Neural crest cell (in vitro differentiated cells): Measurements from ENCODE around the gene GAD1. TPM values are rescaled to one million over a fixed set of nuclear protein-coding genes. Genes with fewer than 3 reads are reported as not detected.

ENCODE experiments used
- DNase-seq: peaks from one replicate; pipeline ENCODE4 v3.0.0; 2021; ENCODE audit warnings: low read depth, mixed read lengths, low spot score
- H3K27ac Mint-ChIP-seq: one replicate; pipeline ENCODE4 v1.8.0; 2021; ENCODE audit warnings: mild to moderate bottlenecking, mixed read lengths; ENCODE audit not compliant: unreplicated experiment
- H3K27me3 Mint-ChIP-seq: 2 replicates; pipeline ENCODE4 v1.8.0; 2021; ENCODE audit warnings: low read depth, mild to moderate bottlenecking, mixed read lengths
- H3K36me3 Mint-ChIP-seq: 2 replicates; pipeline ENCODE4 v1.8.0; 2021; ENCODE audit warnings: low read depth, mild to moderate bottlenecking, mixed read lengths
- H3K4me1 Mint-ChIP-seq: 2 replicates; pipeline ENCODE4 v1.8.0; 2021; ENCODE audit warnings: mixed read lengths
- H3K4me3 Mint-ChIP-seq: one replicate; pipeline ENCODE4 v1.8.0; 2021; ENCODE audit warnings: mild to moderate bottlenecking, mixed read lengths
- H3K9me3 Mint-ChIP-seq: 2 replicates; pipeline ENCODE4 v1.8.0; 2021; ENCODE audit warnings: mixed read lengths
- CTCF ChIP-seq: fragments of 200-600 bp; sonication (generic); conservative IDR thresholded peaks from 2 replicates; pipeline ENCODE4 v1.5.0; 2021; ENCODE audit warnings: antibody characterized with exemption, mild to moderate bottlenecking
- total RNA-seq: library from RNA; stranded (reverse); gene quantifications from 2 replicates; pipeline ENCODE4 v1.2.1, GENCODE V29; 2021

Gene GAD1
- total RNA-seq, 1 donor from 2014 or later: 0.82 TPM

DNA sequence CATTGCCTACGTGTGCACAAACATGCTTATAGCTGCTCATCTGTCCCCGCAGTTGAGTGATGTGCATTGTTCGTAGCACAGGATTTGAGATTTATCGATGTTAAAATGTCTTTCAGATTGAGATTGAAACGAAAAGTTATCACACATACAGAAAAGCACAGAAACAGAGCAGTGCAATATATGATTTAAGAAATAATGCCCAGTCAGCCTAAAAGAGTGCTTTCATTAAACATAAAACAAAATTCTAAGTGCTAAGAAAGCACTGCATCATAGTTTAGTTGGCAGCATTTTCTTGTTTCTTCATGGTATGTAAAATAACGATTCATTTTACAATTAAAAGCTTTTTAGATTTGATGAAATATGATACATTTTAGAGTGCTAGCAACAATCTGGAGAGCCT lies 80.4 kb downstream of the GAD1 start:
- H3K9me3 Mint-ChIP-seq: no peaks in the 10 kb centered on the region
- no peak for TF ChIP-seq CTCF
- no peak overlapping the region for H3K27ac Mint-ChIP-seq
- H3K36me3 Mint-ChIP-seq: no peaks in the 10 kb centered on the region
- no peaks in the 10 kb centered on the region for H3K27me3 Mint-ChIP-seq
- peaks cover 5% of the 10 kb centered on the region for H3K4me1 Mint-ChIP-seq
- DNase-seq: no peak
- H3K4me3 Mint-ChIP-seq: no peak overlapping the region

DNA sequence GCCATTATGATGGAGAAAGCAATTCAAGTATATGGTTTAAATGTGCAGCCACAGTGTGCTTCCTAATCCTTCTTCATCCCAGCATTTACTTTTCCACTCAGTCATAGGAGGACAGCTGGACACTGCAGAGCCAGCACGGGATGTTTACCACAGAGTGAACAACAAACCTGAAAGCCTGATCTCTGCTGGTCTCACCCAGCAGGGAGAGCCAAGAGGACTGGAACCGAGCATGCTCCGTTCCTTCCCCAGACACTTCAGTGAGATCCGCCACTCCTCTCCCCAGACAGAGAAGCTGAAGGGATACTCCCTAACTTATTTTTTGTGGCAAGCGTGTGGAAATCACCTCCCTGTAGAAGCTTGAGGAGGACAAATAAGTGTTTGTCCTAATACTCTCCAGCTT lies 89.2 kb downstream of the GAD1 start:
- Mint-ChIP-seq H3K36me3 (peaks cover 7% of the 10 kb centered on the region), H3K9me3 (peaks cover 13% of the 10 kb centered on the region), H3K4me3 (no peak overlapping the region), H3K27me3 (no peaks in the 10 kb centered on the region), H3K4me1 (no peaks in the 10 kb centered on the region), H3K27ac (peak overlapping the region; percentile 61)
- no peak for TF ChIP-seq CTCF
- no peak for DNase-seq

Other genes starting within 250 kb of the GAD1 start
- gene SP5, start 101.5 kb upstream of the GAD1 start, total RNA-seq: 3.5 and 6.4 TPM in 2 replicates
- gene ERICH2, start 46.5 kb upstream of the GAD1 start, total RNA-seq: not detected in 2 replicates
- gene GORASP2, start 112.4 kb downstream of the GAD1 start, total RNA-seq: 71.3 and 71.4 TPM in 2 replicates